Upper lobe of left lung (tissue), 6 donors: ENCODE data around the gene HTRA3. TPM values are rescaled to one million over a fixed set of nuclear protein-coding genes. Genes with fewer than 3 reads are reported as not detected.
A peak's percentile ranks its signal among the peaks of the same experiment; 100 is the strongest.

Experiments
- ATAC-seq, 2 donors: fragments of 200-7000 bp; cut with Tn5 transposase; one replicate each; pipeline ENCODE4 v1.9.1; 2022; ENCODE audit warnings: mild to moderate bottlenecking in 2 of 2, moderate library complexity in 2 of 2; ENCODE audit not compliant: low FRiP score in 2 of 2
- DNase-seq, 2 donors: peaks; one replicate each; pipeline ENCODE4 v3.0.0-alpha.2; 2019 to 2020
- H3K27ac ChIP-seq, 4 donors: fragments of 200-600 bp; sonication (generic); one replicate each; pipeline ENCODE4 v1.5.1; 2016 to 2019
- H3K27me3 ChIP-seq, 4 donors: fragments of 200-600 bp; sonication (generic); one replicate each; pipeline ENCODE4 v1.5.1; 2017 to 2019
- H3K36me3 ChIP-seq, 4 donors: fragments of 200-600 bp; sonication (generic); one replicate each; pipeline ENCODE4 v1.5.1; 2016 to 2019
- H3K4me1 ChIP-seq, 4 donors: fragments of 200-600 bp; sonication (generic); one replicate each; pipeline ENCODE4 v1.5.1; 2018 to 2019
- H3K4me3 ChIP-seq, 4 donors: fragments of 200-600 bp; sonication (generic); one replicate each; pipeline ENCODE4 v1.5.1; 2017 to 2019; ENCODE audit warnings: mild to moderate bottlenecking in 2 of 4, moderate library complexity in 1 of 4
- H3K9me3 ChIP-seq, 4 donors: fragments of 200-600 bp; sonication (generic); one replicate each; pipeline ENCODE4 v1.5.1; 2018 to 2019
- EP300 ChIP-seq, 4 donors: sonication (generic); formaldehyde crosslinking; IDR thresholded peaks; one replicate each; pipeline ENCODE4 v1.5.1; 2017; ENCODE audit warnings: antibody characterized with exemption in 4 of 4, control low read depth in 2 of 4
- POLR2A ChIP-seq, 4 donors: fragments of 450-650 bp; IDR thresholded peaks; one replicate each; pipeline ENCODE4 v1.5.1; 2016 to 2017; ENCODE audit warnings: antibody characterized with exemption in 4 of 4, mild to moderate bottlenecking in 2 of 4
- POLR2AphosphoS5 ChIP-seq, 2 donors: sonication (generic); formaldehyde crosslinking; IDR thresholded peaks; one replicate each; pipeline ENCODE4 v1.5.1; 2017; ENCODE audit warnings: antibody characterized with exemption in 2 of 2
- WGBS, 2 donors: methylation state at CpG; one replicate each; pipeline ENCODE4 v1.1.5; 2017 to 2018; 5-methylcytosine and 5-hydroxymethylcytosine counted together
- total RNA-seq, 6 donors: library from RNA; depleted of rRNA in 4 of 6; stranded (reverse); fragments of >200 nt in 4 of 6; gene quantifications; one replicate each; pipeline versions ENCODE4 v1.1.0 to v1.2.1, GENCODE V29; 2016 to 2021
- TF ChIP-seq, protein P1 (sequence below), 6 experiments: fragments of 450-650 bp in 4 of 6; fragments of 200-600 bp in 2 of 6; sonication (generic) in 2 of 6; IDR thresholded peaks; one replicate each; pipeline ENCODE4 v1.5.1; 2016 to 2019; ENCODE audit warnings: antibody characterized with exemption in 6 of 6
- donor health status: DM: no; HTN: no; CAD: no; lungs with moderate emphysema.
- donor health status: DM: no; HTN: yes; CAD: no; lungs with severe emphysema.

Gene HTRA3
- total RNA-seq, 6 donors from 2014 or later: 5.2 to 51.1 (median 19.7) TPM

DNA sequence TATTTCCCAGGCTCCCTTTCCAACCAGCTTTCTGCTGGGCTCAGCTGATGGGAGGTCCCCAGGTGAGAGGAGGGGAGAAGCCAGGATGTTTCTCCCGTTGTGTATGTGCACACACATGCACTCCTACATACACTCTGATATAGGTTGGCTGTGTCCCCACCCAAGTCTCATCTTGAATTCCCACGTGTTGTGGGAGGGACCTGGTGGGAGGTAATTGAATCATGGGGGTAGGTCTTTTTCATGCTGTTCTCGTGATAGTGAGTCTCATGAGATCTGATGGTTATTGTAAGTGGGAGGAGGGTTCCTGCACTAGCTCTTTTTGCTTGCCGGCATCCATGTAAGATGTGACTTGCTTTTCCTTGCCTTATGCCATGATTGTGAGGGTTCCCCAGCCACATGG is 11.7 kb upstream of the HTRA3 start:
- Histone ChIP-seq H3K36me3 (no peaks in the 10 kb centered on the region), H3K27me3 (no peaks in the 10 kb centered on the region), H3K4me3 (no peak overlapping the region), H3K27ac (no peak overlapping the region), H3K9me3 (no peaks in the 10 kb centered on the region), H3K4me1 (peaks cover 0 to 12% (median 3%) of the 10 kb centered on the region in 4 donors)
- WGBS, 2 donors: 66 to 81% methylated on average over 4 of the region's 4 CpGs
- no peak for ATAC-seq
- TF ChIP-seq EP300 (IDR thresholded peaks at IDR 0.05) (no peak), POLR2A (IDR thresholded peaks at IDR 0.05) (no peak), POLR2AphosphoS5 (IDR thresholded peaks at IDR 0.05) (no peak)
- TF ChIP-seq, protein P1, sequence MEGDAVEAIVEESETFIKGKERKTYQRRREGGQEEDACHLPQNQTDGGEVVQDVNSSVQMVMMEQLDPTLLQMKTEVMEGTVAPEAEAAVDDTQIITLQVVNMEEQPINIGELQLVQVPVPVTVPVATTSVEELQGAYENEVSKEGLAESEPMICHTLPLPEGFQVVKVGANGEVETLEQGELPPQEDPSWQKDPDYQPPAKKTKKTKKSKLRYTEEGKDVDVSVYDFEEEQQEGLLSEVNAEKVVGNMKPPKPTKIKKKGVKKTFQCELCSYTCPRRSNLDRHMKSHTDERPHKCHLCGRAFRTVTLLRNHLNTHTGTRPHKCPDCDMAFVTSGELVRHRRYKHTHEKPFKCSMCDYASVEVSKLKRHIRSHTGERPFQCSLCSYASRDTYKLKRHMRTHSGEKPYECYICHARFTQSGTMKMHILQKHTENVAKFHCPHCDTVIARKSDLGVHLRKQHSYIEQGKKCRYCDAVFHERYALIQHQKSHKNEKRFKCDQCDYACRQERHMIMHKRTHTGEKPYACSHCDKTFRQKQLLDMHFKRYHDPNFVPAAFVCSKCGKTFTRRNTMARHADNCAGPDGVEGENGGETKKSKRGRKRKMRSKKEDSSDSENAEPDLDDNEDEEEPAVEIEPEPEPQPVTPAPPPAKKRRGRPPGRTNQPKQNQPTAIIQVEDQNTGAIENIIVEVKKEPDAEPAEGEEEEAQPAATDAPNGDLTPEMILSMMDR (IDR thresholded peaks at IDR 0.05): no peak
- DNase-seq: no peak

DNA sequence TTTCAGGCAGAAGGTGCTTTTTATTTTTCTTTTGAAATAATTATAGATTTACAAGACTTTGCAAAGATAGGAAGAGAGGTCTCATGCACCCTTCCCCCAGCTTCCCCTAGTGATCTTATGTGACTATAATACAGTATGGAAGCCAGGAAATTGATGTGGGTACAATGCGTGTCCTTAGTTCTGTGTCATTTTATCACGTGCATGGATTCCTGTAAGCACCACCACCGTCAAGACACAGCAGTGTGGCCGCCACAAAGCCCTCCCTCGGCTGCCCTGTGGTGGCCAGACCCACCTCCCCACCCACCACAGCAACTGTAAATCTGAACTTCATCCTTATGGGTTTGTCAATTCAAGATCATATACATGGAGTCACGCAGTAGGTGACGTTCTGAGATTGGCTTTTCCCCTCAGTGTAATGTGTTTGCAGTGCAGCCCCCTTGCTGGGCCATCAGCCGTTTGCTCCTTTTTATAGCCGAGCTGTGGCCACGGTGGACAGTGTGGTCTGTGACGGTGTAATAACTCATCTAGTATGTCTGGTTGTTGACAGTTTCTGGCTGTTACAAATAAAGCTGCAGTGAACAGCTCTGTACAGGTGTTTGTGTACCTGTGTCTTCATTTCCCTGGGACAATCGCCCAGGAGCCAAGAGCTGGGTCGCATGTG is 10.9 kb upstream of the HTRA3 start:
- no peak for ATAC-seq
- Histone ChIP-seq H3K36me3 (no peaks in the 10 kb centered on the region), H3K9me3 (no peaks in the 10 kb centered on the region), H3K27ac (no peak overlapping the region), H3K27me3 (no peaks in the 10 kb centered on the region), H3K4me1 (peaks cover 0 to 12% (median 3%) of the 10 kb centered on the region in 4 donors), H3K4me3 (no peak overlapping the region)
- TF ChIP-seq POLR2AphosphoS5 (IDR thresholded peaks at IDR 0.05): no peak
- no peak for DNase-seq
- 54 to 68% methylated on average over 13 of the region's 13 CpGs for WGBS, 2 donors

DNA sequence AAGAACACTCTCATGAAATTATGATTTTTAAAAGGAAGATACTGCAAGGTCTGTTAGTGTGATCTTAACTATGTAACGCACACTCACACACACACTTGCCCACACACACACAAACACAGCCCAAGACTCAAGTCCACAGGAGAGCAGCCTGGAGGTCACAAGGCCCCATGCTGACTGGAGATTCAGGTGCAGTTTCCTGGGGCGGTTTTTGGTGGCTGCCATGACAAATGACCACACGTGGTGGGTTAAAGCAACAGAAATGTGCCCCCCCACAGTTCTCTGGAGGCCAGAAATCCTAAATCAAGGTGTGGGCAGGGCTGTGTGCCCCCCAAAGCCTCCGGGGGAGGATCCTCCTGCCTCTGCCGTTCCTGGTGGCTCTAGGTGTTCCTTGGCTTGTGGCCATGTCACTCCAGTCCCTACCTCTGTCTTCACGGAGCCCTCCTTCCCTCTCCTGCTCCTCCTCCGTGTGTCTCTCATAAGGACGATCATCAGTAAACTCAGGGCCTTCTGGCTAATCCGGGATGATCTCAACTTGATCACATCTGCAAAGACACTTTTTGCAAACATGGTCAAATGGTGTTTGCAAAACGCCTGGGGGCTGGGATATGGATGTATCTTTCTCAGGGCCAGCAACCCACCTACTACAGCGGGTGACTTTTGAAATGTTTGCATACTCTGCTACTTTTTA is 9.7 kb upstream of the HTRA3 start:
- no peak overlapping the region for H3K27ac ChIP-seq
- H3K36me3 ChIP-seq: no peaks in the 10 kb centered on the region
- H3K4me3 ChIP-seq: no peak overlapping the region
- 80 to 85% methylated on average over 11 of the region's 11 CpGs for WGBS, 2 donors
- no peaks in the 10 kb centered on the region for H3K27me3 ChIP-seq
- TF ChIP-seq, protein P1 (IDR thresholded peaks at IDR 0.05): no peak
- TF ChIP-seq POLR2AphosphoS5 (IDR thresholded peaks at IDR 0.05): no peak
- no peak for TF ChIP-seq POLR2A (IDR thresholded peaks at IDR 0.05)
- no peak for TF ChIP-seq EP300 (IDR thresholded peaks at IDR 0.05)
- ATAC-seq (no peak), DNase-seq (no peak)
- H3K4me1 ChIP-seq: peaks cover 0 to 12% (median 3%) of the 10 kb centered on the region in 4 donors
- no peaks in the 10 kb centered on the region for H3K9me3 ChIP-seq

DNA sequence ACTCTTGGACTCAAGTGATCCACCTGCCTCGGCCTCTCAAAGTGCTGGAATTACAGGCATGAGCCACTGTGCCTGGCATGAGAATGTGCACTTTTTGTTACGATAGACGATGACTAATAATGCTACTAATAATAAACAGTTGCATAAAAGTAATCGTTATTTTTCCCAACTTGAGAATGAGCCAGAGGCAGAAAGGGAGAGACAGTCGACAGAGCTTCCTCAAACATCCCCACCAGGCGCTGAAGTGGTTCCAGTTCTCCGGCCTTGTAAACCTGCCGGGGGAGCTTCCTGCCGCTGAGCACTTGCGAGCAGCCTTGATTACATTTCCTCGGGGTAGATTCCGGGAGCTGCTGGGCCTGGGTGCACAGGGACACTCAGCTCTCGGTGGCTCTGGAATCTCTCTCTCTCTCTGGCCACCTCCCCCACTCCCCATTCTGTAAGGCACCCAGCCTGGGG is 8.9 kb upstream of the HTRA3 start:
- Histone ChIP-seq H3K9me3 (no peaks in the 10 kb centered on the region), H3K27me3 (no peaks in the 10 kb centered on the region), H3K36me3 (no peaks in the 10 kb centered on the region), H3K4me1 (peaks cover 0 to 12% (median 3%) of the 10 kb centered on the region in 4 donors), H3K4me3 (no peak overlapping the region), H3K27ac (no peak overlapping the region)
- DNase-seq (peak in 1 of 2 donors; percentile 55), ATAC-seq (peak; percentile 2 to 51)
- no peak for TF ChIP-seq POLR2A (IDR thresholded peaks at IDR 0.05)
- no peak for TF ChIP-seq EP300 (IDR thresholded peaks at IDR 0.05)
- TF ChIP-seq POLR2AphosphoS5 (IDR thresholded peaks at IDR 0.05): no peak
- TF ChIP-seq, protein P1 (IDR thresholded peaks at IDR 0.05): no peak
- 30 to 37% methylated on average over 11 to 13 of the region's 13 CpGs for WGBS, 2 donors

DNA sequence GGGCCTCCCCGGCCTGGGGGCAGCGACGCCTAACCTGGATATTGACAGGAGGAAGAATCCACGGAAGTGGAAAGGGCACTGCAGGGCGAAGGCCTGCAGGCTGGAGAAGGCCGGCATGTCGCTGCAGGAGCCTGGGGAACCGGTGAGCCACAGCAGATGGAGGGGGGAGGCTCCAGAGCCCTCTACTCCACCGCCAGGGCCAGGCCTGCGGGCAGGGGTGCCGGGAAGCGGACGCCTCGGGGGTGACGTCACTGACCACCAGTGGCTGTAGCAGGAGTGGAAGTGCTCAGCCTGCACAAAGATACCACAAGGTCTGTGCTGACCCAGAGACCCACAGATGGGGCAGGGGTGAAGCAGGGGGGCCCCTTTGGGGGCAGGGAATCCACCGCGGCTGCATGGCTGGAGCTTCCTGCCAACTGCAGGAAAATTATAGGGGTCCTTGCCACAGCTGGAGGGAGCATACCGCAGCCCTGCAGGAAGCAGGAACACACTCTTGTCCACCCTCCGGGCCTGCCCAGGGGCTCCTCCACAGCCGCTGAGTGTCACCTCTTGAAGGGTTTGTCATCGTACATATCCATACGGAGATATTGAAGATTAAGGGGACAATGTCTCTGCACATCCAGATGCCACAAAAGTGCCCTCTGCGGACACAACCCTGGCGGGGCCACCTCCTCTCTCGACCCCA is 7.6 kb upstream of the HTRA3 start:
- WGBS, 2 donors: 67 to 85% methylated on average over 21 to 25 of the region's 25 CpGs
- no peaks in the 10 kb centered on the region for H3K9me3 ChIP-seq
- ATAC-seq: peak; percentile 1 to 5
- no peaks in the 10 kb centered on the region for H3K36me3 ChIP-seq
- no peaks in the 10 kb centered on the region for H3K27me3 ChIP-seq
- no peak overlapping the region for H3K4me3 ChIP-seq
- H3K4me1 ChIP-seq: peaks cover 3 to 15% (median 6%) of the 10 kb centered on the region in 4 donors
- TF ChIP-seq, protein P1 (IDR thresholded peaks at IDR 0.05): no peak
- no peak overlapping the region for H3K27ac ChIP-seq
- no peak for DNase-seq
